GM18520 (cell line): ENCODE results near the gene CLCNKA.
"Not testable (repeated sequence)": the region's sequence is repeated elsewhere in the genome, so short reads cannot be mapped to it uniquely, and the experiment has no call there.

Source experiments
- ATAC-seq: cut with Tn5 transposase; IDR thresholded peaks from one replicate; pipeline ENCODE4 v1.9.1; 2021; ENCODE audit not compliant: unreplicated experiment

CLCNKA gene

DNA sequence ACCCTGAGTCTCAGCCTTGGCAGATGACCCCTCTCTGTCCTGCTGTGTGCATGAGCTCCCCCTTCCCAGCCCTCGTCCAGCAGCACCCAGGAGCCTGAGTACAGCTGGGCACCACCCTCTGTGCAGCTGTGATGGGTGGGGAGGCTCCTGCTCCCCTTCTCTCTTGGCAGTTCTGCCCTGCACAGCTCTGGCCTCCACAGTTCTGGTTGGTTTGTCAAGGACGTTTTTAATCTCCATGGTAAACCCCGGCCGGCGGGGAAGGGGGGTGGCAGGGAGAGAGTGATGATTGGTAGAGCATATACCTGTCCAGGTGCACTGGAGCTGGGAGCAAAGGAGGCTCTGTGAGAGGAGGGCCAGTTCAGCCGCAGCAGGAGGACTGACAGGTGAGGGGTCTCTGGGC, at the start of gene CLCNKA:
CLCNKA (plus strand) TSS at position 356 of the 400 bp plus-strand sequence. CDS start 584 bp downstream, outside the sequence.
- ATAC-seq, result no peak

DNA sequence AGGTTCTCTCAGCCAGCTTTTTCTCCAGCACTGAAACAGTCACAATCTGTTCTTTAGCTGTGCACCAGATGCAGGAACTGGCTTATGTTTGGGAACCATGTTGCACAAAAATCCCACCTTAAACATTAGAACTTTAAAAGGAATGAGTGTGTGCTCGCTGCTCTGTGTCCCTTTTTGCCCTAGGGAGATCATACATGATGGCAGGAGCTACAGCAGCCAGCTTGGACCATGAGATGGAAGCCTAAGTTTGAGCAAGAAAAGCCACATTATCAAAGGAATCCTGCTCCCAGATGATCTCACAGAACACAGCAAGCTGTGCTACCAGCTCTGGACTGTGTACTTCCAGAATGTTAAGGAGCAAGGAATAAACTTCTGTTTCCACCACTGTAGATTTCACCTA, 49.4 kb upstream of the CLCNKA start:
- no peak for ATAC-seq

DNA sequence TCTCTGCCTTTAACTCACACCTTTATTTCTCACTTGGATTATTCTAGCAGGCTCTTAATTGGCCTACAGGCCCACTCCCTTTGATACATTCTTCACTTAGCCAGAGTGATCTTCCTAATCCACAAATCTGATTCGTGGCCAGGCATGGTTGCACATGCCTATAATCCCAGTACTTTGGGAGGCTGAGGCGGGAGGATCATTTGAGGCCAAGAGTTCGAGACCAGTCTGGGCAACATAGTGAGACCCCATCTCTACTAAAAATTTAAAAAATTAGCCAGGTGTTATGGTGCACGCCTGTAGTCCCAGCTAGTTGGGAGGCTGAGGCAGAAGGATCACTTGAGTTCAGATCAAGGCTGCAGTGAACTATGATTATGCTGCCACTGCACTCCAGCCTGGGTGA, 48.1 kb upstream of the CLCNKA start:
- no peak for ATAC-seq

DNA sequence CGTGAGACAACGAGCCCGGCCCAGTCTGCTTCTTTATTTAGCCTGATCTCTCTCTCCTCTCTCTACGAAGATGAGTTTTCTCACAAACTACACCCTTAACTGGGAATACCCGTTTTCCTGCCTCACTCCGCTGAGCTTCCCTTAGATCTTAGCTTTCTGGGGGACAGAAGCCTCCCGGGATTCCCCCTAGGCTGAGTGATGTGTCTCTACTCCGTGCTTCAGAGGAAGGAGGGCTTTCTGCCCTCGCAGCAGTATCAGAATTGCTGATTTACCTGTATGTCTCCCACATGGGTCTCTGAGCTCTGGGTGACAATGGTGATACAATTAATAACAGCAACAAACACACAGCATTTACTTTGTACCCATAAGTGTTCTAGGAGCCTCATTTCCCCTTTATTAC, 47.0 kb upstream of the CLCNKA start:
- peak; percentile 19 for ATAC-seq

DNA sequence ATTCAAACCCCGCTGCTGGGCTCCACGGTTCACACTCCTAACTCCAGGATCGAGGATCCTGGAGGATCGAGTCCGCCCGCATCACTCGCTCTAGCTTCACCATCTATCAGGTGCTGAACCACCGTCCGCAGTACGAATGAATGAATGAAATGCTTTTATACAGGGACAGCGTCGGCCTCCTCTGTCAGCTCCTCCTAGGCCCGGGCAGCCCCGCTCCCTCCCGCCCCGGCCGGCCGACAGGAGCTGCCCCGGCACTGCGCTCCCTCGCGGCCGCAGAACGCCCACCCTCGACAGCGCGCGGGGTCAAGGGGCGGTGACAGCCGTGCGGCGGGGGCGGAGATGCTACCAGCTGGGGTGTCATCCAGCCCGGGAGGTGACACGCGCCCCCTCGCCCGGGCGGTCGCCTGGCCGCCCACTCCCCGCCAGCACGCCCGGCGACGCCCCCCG, 46.5 kb upstream of the CLCNKA start:
- ATAC-seq, result peak; percentile 26

DNA sequence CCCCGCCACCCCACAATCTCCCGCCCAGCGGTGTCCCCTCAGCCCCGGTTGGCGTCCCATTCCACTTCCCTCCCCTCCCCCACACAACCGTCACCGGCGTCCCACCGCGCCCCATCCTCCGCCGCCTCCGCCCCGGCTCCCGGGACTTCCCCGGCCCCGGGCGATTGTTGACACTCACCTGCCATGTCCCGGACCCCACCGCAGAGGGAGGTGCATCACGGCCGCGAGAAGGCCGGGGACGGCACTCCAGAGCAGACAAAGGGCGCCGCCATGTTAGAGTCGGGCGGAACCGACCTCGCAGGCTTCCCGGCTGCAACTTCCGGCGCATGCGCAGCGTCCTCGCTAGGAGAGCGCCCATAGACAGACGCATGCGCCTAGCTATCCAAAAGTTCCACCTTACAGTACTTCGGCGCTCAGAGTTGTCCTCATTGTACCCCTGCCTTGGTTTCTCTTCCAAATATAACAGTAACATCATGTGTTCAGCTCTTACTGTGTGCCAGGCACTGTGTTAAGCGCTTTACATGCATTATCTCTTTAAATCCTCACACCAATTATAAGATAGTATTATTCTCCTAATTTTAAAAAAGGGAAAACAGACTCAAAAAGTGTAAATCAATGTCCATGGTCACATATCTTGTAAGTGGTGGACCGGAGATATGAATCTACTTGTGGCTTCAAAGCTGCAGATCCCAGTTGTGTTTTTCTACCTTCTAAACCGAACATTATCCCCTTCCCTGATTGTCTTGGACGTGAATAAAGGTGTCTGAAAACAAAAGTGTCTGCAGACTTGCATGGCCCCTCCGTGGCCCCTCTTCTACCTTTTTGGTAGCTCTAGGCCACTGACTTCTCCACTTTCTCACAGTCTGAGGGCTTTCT, 45.8 kb upstream of the CLCNKA start, which contains the start of gene ZBTB17:
ZBTB17 (minus strand) TSS at position 297 of the 876 bp plus-strand sequence. CDS start 27,606 bp downstream, outside the sequence.
- peak; percentile 61 for ATAC-seq

DNA sequence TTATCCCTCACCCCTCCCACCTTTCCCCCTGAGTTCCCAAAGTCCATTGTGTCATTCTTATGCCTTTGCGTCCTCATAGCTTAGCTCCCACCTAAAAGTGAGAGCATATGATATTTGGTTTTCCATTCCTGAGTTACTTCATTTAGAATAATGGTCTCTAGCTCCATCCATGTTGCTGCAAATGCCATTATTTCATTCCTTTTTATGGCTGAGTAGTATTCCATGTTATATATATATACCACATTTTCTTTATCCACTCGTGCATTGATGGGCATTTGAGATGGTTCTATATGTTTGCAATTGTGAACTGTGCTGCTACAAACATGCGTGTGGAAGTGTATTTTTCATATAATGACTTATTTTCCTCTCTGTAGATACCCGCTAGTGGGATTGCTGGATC, 43.9 kb upstream of the CLCNKA start:
- not testable (repeated sequence) for ATAC-seq

DNA sequence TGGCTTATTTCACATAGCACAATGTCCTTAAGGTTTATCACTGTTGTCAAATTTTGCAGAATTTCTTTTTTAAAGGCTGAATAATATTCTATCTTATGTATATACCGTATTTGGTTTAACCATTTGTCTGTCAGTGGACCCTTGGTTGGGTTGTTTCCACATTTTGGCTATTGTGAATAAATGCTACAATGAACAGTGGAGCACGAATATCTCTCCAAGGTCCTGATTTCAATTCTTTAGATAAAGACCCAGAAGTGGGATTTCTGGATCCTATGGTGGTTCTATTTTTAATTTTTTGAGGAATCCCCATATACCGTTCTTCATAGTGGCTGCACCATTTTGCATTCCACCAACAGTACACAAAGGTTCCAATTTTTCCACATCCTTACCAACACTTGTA, 40.2 kb upstream of the CLCNKA start:
- no peak for ATAC-seq

DNA sequence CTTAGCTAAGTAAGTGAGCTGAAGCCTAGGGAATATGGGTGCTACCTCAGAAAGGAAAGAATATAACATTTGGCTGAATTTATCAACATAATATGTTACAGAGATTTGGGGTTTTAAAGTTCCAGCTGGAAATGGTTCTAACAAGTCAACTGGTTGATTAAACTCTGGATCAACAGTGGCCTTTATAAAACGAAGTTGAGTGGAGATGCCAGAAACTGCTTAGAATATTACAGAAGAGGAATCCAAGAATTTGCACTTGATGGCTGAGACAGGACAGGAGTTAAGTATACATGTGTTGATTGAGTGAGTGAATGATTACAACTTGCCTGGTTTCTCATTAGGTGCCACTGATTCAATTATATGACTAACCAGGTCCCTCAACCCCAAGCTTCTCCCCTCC, 38.6 kb upstream of the CLCNKA start:
- no peak for ATAC-seq

DNA sequence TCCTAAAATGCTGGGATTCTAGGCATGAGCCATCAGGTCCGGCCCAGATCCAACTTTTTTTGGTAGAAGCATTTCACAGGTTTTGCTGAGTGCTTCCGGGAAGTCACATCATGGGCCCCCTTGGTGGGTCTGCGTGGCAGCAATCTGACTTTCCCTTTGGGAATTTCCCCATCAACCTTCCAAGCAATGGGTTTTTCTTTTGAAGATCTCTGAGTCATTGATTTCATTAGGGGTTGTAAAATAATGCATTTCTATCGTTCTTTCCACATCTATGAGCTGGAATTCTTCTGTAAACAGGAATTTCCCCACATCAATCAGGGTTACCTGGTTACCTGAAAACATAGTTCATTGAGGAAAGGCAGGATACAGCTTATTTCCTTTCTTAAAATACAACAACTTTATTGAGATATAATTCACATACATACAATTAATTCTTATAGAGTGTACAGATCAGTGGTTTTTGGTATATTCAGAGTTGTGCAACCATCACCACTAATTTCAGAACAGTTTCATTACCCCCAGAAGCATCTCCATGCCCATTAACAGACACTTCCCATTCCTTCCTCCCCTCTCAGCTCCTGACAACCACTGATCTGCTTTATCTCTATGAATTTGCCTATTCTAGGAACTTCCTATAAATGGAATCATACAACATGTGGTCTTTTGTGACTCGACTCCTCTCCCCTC, 36.1 kb upstream of the CLCNKA start:
- ATAC-seq, result no peak

DNA sequence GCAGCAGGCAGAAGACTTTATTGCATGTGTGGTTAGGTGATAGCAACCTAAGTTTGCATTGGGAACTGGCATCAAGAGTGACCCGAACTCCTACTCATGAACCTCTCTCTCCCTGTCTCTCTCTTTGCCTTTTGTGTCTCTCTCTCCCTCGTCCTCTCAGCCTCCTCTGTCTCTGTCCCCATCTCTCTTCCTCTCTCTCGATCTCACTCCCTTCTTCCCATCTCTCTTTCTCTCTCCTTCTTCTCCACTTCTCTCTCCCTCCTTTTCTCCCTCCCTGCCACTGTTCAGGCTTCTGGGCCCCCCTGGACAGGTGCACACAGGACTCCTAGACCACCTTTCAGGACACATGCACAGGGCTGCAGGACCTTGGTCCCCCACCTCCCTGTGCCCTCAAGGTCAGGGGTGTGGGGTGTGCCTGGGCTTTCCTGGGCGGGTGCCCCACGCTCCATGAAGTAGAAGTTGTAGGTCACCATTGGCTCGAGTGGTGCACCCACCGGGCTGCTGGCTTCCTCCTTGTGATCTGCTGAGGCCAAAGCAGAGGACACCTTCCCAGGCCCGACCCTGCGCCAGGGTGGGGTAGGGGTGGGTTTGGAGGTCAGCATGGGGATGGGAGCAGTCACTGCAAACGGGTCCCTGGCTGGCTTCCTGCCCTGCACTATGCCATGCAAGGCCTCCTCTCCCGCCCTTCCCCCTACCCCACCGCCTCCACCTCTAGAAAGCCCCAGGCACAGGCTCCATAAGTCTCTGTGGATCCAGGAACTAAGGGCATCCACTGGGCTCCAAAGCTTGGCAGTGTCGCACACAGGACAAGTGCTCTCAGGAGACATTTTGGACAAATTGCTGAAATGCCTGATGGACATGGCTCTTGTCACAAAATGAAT, 32.7 kb upstream of the CLCNKA start:
- ATAC-seq, result no peak

DNA sequence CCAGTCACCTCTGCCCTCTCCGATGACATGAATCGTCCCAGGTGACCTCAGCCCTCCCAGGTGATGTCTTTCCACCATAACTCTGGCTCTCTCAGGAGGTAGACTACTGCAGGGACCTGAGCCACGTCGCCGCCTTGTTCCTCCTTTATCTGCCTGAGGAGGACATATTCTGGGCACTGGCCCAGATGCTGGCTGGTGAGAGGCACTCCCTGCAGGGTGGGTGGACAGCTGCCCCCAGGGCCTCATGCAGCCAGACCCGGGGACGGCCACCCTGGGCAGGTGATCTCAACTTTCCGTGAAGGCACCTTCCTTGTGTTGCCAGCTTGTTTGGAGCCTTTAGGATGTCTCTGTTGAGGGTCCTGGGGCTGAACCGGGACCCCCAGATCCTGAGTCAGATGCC, 32.1 kb upstream of the CLCNKA start:
- no peak for ATAC-seq

DNA sequence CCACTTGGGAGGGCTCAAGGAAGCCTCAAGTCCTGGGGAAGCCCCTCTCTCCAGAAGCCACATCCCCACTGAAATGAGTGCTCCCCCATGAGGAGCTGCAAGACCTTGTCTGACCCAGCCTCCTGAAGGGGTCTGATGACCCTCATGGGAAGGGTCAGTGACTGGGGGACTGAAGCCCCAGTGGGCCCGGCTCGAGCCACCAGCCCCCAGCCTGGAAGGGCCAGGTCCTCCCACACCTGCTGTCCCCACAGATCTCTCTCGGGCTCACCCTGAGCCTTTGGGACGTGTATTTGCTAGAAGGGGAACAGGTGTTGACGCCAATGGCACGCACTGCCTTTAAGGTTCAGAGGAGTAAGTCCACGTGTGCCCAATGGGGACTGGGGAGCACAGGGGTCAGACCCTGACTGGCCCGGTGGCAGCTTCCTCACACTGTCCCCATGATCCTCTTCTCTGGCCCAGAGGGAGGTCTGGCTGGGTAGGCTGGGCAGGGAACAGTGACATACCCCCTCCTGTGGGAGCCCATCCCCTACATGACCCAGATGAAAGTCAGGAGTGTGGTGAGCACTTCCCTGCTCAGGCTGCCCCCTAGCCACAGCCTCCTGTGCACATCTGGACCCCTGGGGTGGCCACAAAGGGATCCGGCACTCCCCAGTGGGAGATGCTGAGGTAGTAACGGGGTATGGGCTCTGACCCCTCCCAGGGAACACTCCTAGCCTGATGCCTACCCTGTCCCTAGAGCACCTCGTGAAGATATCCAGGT, 30.2 kb upstream of the CLCNKA start:
- ATAC-seq, result no peak

DNA sequence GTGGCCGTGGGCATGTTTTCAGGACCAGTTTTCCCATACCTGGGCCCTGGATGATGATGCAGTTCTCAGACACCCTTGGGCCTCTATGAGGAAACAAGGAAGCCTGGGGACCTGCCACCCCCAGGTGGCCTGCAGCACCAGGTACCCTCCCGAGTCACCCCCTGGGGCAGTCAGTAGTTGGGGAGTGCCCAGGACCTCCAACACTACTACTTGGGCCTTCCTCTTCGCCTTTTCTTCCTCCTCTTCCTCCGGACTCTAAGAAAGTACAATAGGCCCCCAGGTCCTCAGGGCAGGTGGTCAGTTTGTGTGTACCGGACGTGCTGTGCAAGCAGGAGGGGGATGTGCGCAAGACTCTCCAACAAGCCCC, 29.7 kb upstream of the CLCNKA start:
- ATAC-seq, result no peak

DNA sequence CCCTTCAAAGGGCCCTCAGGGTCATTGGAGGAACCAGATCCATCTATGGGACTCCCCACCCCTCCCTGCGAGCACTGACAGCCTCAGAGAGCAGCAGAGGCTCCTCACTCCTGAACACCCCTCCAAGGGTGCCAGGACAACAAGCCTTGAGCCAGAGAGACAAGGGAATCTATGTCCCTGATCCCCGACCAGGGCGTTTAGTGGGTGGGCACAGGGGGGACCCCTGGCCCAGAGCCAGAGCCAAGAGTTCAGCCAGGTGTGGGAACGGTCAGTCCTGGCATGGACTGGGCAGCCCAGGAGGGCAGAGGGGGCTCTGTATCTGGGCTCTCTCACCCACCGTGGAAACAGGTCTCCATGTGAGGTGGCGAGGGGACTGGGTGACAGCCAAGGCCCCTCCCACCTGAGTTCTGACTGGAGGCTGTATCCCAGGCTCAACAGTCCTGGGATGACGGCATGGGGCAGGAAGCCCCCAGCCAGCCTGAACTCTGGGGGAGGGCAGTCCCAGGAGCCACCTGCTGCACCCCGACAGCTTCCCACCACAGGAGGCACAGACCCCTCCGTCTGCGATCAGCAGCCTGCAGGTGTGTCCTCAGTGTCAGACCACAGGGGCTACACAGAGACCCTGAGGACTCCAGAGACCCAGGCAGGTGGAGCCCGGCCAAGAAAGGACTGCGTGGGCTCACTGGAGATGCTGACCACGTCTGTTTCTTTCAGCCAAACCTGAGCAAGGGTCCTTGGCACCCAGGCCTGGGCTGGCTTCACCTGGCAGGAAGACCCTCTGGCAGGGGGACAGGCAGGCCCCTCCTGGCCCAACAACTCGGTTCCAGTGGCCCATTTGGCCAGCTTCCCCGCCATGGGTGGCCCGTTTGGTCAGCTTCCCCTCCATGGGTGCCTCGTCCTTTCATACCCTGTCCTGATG, 29.0 kb upstream of the CLCNKA start:
- ATAC-seq, result no peak

DNA sequence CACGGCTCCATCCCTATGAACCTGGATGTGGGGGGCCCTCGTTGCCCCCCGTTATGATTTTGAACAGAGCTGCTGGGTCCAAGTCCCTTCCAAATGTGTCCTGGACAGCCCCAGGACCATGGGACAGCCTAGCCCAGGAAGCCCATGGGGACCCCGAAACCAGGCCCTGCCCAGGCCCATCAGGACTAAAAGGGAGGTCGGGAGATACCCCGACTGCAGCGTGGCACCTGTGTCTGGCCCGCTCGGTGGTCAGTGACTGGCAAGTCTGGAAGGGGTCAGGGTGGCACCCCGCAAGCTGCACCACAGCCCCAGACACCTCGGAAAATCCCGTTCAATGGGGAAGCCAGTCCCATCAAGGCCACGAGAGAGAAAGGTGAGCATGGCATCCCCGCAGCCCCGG, 28.2 kb upstream of the CLCNKA start:
- ATAC-seq, result no peak

DNA sequence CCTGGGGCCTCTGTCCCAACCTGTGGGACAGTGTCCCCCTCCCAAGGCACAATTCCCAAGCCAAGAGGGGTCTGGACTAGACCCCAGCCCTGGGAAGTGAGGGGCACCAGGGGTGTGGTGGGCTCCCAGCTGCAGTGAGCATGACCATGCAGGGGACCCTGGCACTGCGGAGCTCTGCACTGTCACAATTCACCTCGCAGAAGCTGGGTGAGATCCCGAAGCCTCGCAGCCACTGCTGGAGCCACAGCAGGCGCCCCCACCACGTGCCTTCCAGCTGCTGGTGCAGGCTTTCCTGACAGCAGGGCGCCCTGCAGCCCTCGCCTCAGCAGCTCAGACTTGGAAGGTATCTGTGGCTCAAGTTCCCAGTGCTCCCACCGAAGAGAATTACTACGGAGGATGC, 27.8 kb upstream of the CLCNKA start:
- ATAC-seq, result no peak

DNA sequence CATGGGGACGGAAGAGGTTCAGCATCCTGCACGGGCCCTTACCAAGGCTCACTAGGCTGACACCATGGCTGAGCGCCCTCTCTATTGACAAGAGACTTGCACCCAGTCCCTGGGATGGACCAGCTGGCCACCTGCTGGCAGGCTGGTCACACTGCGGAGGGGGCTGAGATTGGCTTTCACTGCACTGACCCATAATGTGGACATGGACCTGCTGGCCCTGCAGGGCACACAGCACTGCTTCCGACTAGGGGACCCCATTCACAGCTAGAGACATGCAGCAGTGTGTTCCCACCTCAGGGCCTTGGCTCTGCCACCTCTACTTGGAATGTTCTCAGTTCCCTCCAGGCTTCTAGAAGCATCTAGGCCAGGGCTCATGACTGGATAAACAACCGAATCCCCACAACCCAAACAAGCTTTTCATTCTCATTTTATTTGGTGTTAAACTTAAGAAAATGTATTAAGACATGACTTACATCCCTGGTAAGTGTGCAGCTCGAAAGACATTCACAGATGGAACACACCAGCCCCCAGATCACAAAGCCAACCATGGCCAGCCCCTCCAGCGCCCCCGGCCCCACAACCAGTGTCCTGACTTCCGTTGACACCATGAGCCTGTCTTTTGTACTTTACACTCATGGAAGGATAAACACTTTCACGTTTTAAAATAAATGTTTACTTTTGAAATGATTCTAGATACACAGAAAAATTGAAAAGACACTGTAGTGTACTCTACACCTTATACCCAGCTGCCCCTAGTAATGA, 27.1 kb upstream of the CLCNKA start:
- no peak for ATAC-seq
